ENCODE results near the gene ARHGAP9. TPM values are rescaled to one million over a fixed set of nuclear protein-coding genes. Genes with fewer than 3 reads are reported as not detected.

The ARHGAP9 gene
- total RNA-seq (2014; rRNA removed; shearing (Covaris generic)) = 2.6 and 6.3 TPM in 2 replicates

DNA sequence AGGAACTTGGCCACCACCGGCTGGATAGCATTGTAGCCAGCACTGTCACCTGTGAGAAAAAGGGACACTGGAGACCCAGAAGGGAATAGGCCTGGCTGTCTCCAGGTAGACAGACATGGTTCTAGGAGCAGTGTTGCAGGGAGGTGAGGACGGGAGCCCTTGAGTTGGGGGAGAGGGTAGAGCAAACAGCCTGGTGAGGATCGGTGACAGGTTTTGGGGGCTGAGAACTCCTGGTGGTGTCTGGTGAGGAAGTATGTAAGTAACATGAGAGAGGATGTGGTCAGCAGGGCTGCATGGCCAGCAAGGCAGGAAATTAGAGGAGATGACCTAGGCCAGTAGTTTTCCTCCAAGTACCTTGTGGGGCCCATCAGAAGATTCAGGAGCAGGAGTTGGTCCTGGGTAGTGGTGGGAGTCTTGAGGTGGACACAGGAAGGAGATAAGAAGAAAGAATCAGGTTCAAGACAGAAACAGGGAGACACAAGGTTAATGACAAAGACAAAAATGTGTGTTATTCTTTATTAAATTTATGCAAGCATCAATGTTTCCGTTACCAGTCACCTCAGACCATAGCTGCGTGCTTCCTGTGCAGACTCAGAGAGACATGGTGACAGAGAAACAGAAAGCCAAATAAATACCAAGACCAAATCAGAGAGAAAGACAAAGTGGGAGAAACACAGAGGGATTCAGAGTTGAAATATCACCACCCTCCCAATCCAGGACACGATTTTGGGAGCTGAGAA lies at the start of gene ARHGAP9:
ARHGAP9 (minus strand) TSS at position 491 of the 740 bp plus-strand sequence; CDS start at position 31, 460 bp downstream.
- Histone ChIP-seq H3K27me3 (ENCODE audit: control insufficient read depth, insufficient read depth, low read length) (peaks cover 28% of the 10 kb centered on the region), H3K4me3 (ENCODE audit: insufficient read depth, low read depth, low read length) (no peak within 1 kb of the TSS), H3K36me3 (replicated peaks; ENCODE audit: control insufficient read depth, insufficient read depth, low read length) (no peaks in the 10 kb centered on the region)
- DNase-seq = no peak

DNA sequence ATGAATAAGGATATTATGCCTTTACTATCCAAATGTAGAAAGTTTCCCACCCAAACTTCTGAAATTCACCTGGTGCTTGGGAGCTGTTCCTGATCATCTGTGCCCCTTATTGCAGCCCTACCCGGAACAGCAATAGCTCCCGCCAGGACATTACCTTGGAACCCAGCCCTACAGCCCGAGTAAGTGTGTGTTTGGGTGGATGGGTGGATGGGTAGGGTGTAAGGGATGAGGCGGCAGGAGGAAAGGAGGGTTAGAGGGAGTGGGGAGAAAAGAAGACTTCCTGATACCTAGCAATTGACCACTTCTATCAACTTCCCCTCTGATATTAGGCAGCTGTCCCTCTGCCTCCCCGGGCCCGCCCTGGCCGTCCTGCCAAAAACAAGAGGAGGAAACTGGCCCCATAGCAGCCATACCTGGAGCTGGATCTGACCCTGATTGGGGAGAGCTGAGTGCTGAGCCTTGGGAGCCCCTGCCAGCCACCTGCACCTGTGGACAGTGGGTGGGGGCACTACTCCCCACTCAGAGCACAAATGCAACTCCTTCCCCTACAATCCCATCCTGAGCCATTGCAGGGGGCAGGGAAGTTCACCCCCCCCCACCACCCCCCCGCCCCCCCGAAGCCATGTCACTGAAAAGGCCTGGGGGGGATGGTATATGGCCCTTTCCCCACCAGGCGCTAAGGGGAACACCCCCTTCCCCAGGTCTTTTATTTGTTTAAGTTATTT lies 49.3 kb upstream of the ARHGAP9 start:
- Histone ChIP-seq H3K4me3 (ENCODE audit: insufficient read depth, low read depth, low read length) (no peak overlapping the region), H3K27me3 (ENCODE audit: control insufficient read depth, insufficient read depth, low read length) (no peaks in the 10 kb centered on the region), H3K36me3 (replicated peaks; ENCODE audit: control insufficient read depth, insufficient read depth, low read length) (peaks cover 41% of the 10 kb centered on the region)
- peak; percentile 36 for DNase-seq

GRCh38 chr12:57528176-57528575 lies 48.5 kb upstream of the ARHGAP9 start:
- peak; percentile 49 for DNase-seq
- Histone ChIP-seq H3K4me3 (ENCODE audit: insufficient read depth, low read depth, low read length) (no peak overlapping the region), H3K36me3 (replicated peaks; ENCODE audit: control insufficient read depth, insufficient read depth, low read length) (peaks cover 37% of the 10 kb centered on the region), H3K27me3 (ENCODE audit: control insufficient read depth, insufficient read depth, low read length) (no peaks in the 10 kb centered on the region)

- no peaks in the 10 kb centered on the region for H3K27me3 ChIP-seq (ENCODE audit: control insufficient read depth, insufficient read depth, low read length)
- DNase-seq = no peak
- H3K36me3 ChIP-seq (replicated peaks; ENCODE audit: control insufficient read depth, insufficient read depth, low read length) = peaks cover 28% of the 10 kb centered on the region
- H3K4me3 ChIP-seq (ENCODE audit: insufficient read depth, low read depth, low read length) = no peak overlapping the region
These were observed 47.5 kb upstream of the ARHGAP9 start for GRCh38 chr12:57527184-57527583.

DNA sequence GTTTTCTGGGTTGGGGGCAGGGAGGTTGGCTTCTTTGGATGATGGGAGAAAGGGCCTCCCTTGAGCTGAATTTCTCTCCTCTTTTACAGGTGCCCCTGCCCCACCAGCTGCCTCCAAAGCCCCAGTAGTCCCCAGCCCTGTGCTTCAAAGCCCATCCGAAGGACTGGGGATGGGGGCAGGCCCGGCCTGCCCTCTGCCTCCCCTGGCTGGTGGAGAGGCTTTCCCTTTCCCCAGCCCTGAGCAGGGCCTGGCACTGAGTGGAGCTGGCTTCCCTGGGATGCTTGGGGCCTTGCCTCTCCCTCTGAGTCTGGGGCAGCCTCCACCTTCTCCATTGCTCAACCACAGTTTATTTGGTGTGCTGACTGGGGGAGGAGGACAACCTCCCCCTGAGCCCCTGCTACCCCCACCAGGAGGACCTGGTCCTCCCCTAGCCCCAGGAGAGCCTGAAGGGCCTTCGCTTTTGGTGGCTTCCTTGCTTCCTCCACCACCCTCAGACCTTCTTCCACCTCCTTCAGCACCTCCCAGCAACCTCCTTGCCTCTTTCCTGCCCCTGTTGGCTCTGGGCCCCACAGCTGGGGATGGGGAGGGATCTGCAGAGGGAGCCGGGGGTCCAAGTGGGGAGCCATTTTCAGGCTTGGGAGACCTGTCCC lies 46.9 kb upstream of the ARHGAP9 start:
- Histone ChIP-seq H3K4me3 (ENCODE audit: insufficient read depth, low read depth, low read length) (no peak overlapping the region), H3K36me3 (replicated peaks; ENCODE audit: control insufficient read depth, insufficient read depth, low read length) (peaks cover 22% of the 10 kb centered on the region), H3K27me3 (ENCODE audit: control insufficient read depth, insufficient read depth, low read length) (no peaks in the 10 kb centered on the region)
- no peak for DNase-seq

- Histone ChIP-seq H3K4me3 (ENCODE audit: insufficient read depth, low read depth, low read length) (no peak overlapping the region), H3K36me3 (replicated peaks; ENCODE audit: control insufficient read depth, insufficient read depth, low read length) (peaks cover 20% of the 10 kb centered on the region), H3K27me3 (ENCODE audit: control insufficient read depth, insufficient read depth, low read length) (no peaks in the 10 kb centered on the region)
- peak; percentile 47 for DNase-seq
These were observed 46.1 kb upstream of the ARHGAP9 start for GRCh38 chr12:57525615-57526383.

- DNase-seq = no peak
- peaks cover 14% of the 10 kb centered on the region for H3K36me3 ChIP-seq (replicated peaks; ENCODE audit: control insufficient read depth, insufficient read depth, low read length)
- no peak overlapping the region for H3K4me3 ChIP-seq (ENCODE audit: insufficient read depth, low read depth, low read length)
- no peaks in the 10 kb centered on the region for H3K27me3 ChIP-seq (ENCODE audit: control insufficient read depth, insufficient read depth, low read length)
These were observed 45.3 kb upstream of the ARHGAP9 start for GRCh38 chr12:57524814-57525614.

DNA sequence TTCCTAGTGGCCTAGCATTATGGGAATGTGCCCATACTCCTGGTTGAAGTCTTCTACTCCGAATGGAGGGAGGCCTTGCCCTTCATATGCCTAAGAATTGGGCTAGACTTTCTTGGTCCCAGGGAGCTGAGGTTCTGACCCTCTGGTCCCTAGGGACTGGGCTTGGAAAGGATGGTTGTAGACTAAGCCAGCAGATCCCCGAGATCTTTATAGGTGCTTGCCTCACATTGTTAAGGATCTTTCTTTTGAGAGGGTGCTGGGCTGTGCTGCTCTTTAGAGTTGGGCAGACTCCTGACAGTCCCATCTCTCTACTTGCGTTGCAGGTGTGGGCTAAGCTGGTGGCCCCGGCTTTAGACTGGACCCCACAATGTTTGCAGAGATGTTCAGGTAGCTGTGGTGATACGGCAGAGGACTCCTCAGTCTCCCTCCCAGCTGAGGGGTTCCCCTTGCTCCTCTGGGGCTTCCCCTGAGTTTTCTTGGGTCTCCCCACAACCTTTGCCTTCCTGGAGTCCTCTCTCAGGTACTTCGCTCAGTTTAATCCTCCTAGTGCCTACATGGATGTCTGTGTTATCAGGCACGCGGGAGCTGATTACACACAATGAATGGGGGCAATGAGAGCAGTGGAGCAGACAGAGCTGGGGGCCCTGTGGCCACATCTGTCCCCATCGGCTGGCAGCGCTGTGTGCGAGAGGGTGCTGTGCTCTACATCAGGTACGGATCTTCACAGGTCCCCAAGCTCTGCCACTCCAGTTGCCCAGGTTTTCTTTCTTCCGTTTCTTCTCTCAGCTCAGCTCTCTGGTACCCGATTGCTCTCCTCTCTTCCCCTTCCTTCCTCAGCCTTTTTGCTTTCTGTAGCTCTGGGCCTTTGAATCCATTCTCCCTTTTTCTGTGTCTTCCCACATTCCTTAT lies 44.3 kb upstream of the ARHGAP9 start:
- H3K36me3 ChIP-seq (replicated peaks; ENCODE audit: control insufficient read depth, insufficient read depth, low read length) = peaks cover 9% of the 10 kb centered on the region
- DNase-seq = peak; percentile 29

GRCh38 chr12:57522887-57523705 lies 43.4 kb upstream of the ARHGAP9 start:
- peak overlapping the region; percentile 66 for H3K4me3 ChIP-seq (ENCODE audit: insufficient read depth, low read depth, low read length)
- peaks cover 12% of the 10 kb centered on the region for H3K36me3 ChIP-seq (replicated peaks; ENCODE audit: control insufficient read depth, insufficient read depth, low read length)
- H3K27me3 ChIP-seq (ENCODE audit: control insufficient read depth, insufficient read depth, low read length) = no peaks in the 10 kb centered on the region
- DNase-seq = peak; percentile 97

More for the DNA sequence above, 44.3 kb upstream of the ARHGAP9 start:
- peak overlapping the region; percentile 66 for H3K4me3 ChIP-seq (ENCODE audit: insufficient read depth, low read depth, low read length)
- no peaks in the 10 kb centered on the region for H3K27me3 ChIP-seq (ENCODE audit: control insufficient read depth, insufficient read depth, low read length)

GRCh38 chr12:57522011-57522886 lies 42.6 kb upstream of the ARHGAP9 start, which contains the start of gene MBD6:
Gene MBD6, plus strand, starts transcription at chr12:57522824. Its CDS starts 1,480 bp downstream, at chr12:57524304.
- peak; percentile 99 for DNase-seq
- Histone ChIP-seq H3K27me3 (ENCODE audit: control insufficient read depth, insufficient read depth, low read length) (no peaks in the 10 kb centered on the region), H3K36me3 (replicated peaks; ENCODE audit: control insufficient read depth, insufficient read depth, low read length) (peaks cover 15% of the 10 kb centered on the region), H3K4me3 (ENCODE audit: insufficient read depth, low read depth, low read length) (peak within 1 kb of the TSS; percentile 66)

- peak; percentile 49 for DNase-seq
- H3K27me3 ChIP-seq (ENCODE audit: control insufficient read depth, insufficient read depth, low read length) = no peaks in the 10 kb centered on the region
- peaks cover 20% of the 10 kb centered on the region for H3K36me3 ChIP-seq (replicated peaks; ENCODE audit: control insufficient read depth, insufficient read depth, low read length)
- peak overlapping the region; percentile 52; the same call in 1 of the 2 replicates for H3K4me3 ChIP-seq (ENCODE audit: insufficient read depth, low read depth, low read length)
These were observed 41.9 kb upstream of the ARHGAP9 start for GRCh38 chr12:57521525-57522010.
